Mesendoderm (in vitro differentiated cells): ENCODE results near the gene ELF4.
"Not testable (repeated sequence)": the region's sequence is repeated elsewhere in the genome, so short reads cannot be mapped to it uniquely, and the experiment has no call there.

ENCODE experiments used
- DNase-seq: peaks from one replicate; pipeline ENCODE4 v3.0.0; 2013
- H2AK5ac ChIP-seq: 2 replicates; pipeline ENCODE4 v1.6.1; 2013; ENCODE audit warnings: low read length, inconsistent platforms
- H2BK120ac ChIP-seq: 2 replicates; pipeline ENCODE4 v1.6.1; 2013; ENCODE audit warnings: low read depth, mild to moderate bottlenecking, low read length, moderate library complexity, mixed read lengths
- H2BK15ac ChIP-seq: replicated peaks from 2 replicates; pipeline ENCODE4 v1.6.1; 2013; ENCODE audit warnings: low read depth, mild to moderate bottlenecking, moderate library complexity
- H2BK5ac ChIP-seq: 2 replicates; pipeline ENCODE4 v1.6.1; 2013; ENCODE audit warnings: low read length, inconsistent platforms
- H3K18ac ChIP-seq: 2 replicates; pipeline ENCODE4 v1.6.1; 2013; ENCODE audit warnings: mild to moderate bottlenecking, low read length, mixed read lengths
- H3K23ac ChIP-seq: one replicate; pipeline ENCODE4 v1.6.1; 2013; ENCODE audit warnings: low read length
- H3K27ac ChIP-seq: 2 replicates; pipeline ENCODE4 v1.5.1; 2013; ENCODE audit warnings: low read depth, mild to moderate bottlenecking, inconsistent platforms, low read length, moderate library complexity
- H3K27me3 ChIP-seq: 2 replicates; pipeline ENCODE4 v1.6.1; 2013; ENCODE audit warnings: low read length, control low read depth, mild to moderate bottlenecking, inconsistent platforms; ENCODE audit not compliant: insufficient read depth, poor library complexity
- H3K36me3 ChIP-seq: 2 replicates; pipeline ENCODE4 v1.6.1; 2013; ENCODE audit warnings: low read length, inconsistent platforms; ENCODE audit not compliant: control insufficient read depth, insufficient read depth
- H3K4ac ChIP-seq: one replicate; pipeline ENCODE4 v1.6.1; 2013; ENCODE audit warnings: low read depth, mild to moderate bottlenecking, low read length, moderate library complexity
- H3K4me1 ChIP-seq: 2 replicates; pipeline ENCODE4 v1.6.1; 2013; ENCODE audit warnings: low read depth, low read length, inconsistent platforms; ENCODE audit not compliant: control insufficient read depth
- H3K4me2 ChIP-seq: 2 replicates; pipeline ENCODE4 v1.6.1; 2013; ENCODE audit warnings: low read length
- H3K4me3 ChIP-seq: 2 replicates; pipeline ENCODE4 v1.5.1; 2013; ENCODE audit warnings: mild to moderate bottlenecking, low read length
- H3K56ac ChIP-seq: one replicate; pipeline ENCODE4 v1.6.1; 2013; ENCODE audit warnings: low read length
- H3K79me1 ChIP-seq: 2 replicates; pipeline ENCODE4 v1.6.1; 2013; ENCODE audit warnings: low read length, inconsistent platforms
- H3K79me2 ChIP-seq: 2 replicates; pipeline ENCODE4 v1.6.1; 2013; ENCODE audit warnings: mild to moderate bottlenecking, low read length; ENCODE audit not compliant: control insufficient read depth, insufficient read depth
- H3K9ac ChIP-seq: 2 replicates; pipeline ENCODE4 v1.6.1; 2013; ENCODE audit warnings: low read length, inconsistent platforms
- H4K5ac ChIP-seq: one replicate; pipeline ENCODE4 v1.6.1; 2013; ENCODE audit warnings: low read length
- H4K8ac ChIP-seq: one replicate; pipeline ENCODE4 v1.6.1; 2013; ENCODE audit warnings: low read depth, mild to moderate bottlenecking, control low read depth, low read length, moderate library complexity
- WGBS: extraction: QIAGEN DNeasy Blood & Tissue Kit; methylation state at CpG from one replicate; pipeline ENCODE4 v1.1.7; 2013; ENCODE audit warnings: low lambda C conversion rate, missing lambda C conversion rate; ENCODE audit not compliant: insufficient coverage; ENCODE audit errors: extremely low coverage; 5-methylcytosine and 5-hydroxymethylcytosine counted together

Gene ELF4

DNA sequence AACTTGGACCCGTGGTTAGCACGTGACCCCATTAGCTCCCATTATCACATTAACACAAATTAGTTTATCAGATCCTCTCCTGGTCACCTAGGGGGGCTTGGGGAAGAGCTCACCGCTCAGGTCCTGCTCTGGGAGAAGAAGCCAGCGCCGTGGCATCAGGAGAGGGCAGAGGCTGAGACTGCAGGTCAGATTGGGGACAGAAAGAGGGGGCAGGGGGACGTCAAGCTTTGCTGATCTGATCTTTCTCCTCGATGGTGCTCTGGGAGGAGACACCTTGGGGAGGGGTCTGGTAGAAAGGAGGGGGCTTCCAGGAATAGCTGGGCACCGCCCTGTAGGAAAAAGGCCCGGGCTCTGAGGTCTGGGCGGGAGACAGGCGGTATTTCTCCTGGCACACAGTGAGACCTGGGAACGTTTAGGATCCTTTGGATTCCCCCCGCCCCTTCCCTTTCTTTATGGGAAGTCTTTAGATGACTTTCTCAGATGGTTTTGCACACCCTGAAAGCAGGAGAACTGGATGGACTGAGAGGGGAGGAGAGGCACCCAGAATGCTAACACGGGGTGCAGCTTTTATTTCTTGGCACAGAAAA, 9.1 kb upstream of the ELF4 start:
- Histone ChIP-seq H2BK5ac (no peak overlapping the region), H3K4me3 (no peak overlapping the region), H4K5ac (no peak overlapping the region), H3K4me1 (no peaks in the 10 kb centered on the region), H2BK15ac (no peak overlapping the region), H3K79me1 (no peaks in the 10 kb centered on the region), H3K36me3 (no peaks in the 10 kb centered on the region), H2AK5ac (no peak overlapping the region), H3K4me2 (no peak overlapping the region), H3K56ac (no peak overlapping the region), H2BK120ac (no peak overlapping the region), H3K27me3 (no peaks in the 10 kb centered on the region), H3K23ac (no peak overlapping the region), H3K18ac (no peak overlapping the region), H3K9ac (no peak overlapping the region), H3K79me2 (no peaks in the 10 kb centered on the region), H4K8ac (no peak overlapping the region), H3K27ac (no peak overlapping the region), H3K4ac (no peak overlapping the region)
- DNase-seq, result no peak
- WGBS, result no CpG with 5 or more reads among the region's 14 CpGs

DNA sequence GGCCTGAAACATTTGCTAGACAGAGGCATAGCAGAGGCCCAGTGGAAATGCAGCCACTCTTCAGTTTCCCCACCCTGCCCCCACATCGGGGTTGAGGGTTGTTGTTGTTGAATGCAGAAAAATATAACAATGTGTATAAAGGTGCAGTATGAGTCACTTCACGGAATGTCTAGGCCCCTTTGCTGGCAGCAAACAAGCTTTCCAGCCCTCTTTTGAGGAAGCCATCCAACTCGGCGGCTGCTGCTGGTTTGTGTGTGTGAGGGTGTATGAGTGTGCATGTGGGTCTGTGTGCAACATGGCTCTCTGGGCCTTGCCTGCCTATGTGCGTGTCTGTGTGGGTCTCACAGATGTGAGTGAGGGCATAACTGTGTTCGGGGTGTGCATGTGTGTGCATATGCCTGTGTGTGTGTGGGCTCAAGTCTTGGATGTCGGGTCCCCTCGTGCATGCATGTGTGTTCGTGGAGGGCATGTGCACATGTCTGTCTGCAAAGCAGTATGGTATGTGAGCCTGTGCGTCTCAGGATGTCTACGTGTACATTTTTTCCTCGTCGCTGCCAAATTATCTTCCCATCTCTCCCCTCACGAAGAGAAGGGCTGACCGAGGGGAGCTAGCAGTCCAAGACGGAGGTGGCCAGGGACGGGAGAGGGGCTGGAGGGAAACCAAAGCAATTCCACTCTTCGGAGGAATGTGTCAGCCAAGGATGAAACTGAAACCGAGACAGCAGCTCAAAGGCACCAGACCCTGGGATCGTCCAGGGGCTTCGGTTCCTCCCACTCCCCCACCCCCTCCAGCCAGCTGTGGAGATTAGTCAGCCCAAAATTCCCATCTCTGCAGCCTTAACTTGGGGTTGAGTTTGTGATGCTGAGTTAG, 8.4 kb upstream of the ELF4 start:
- no CpG with 5 or more reads among the region's 21 CpGs for WGBS
- no peaks in the 10 kb centered on the region for H3K79me2 ChIP-seq
- no peak overlapping the region for H2BK120ac ChIP-seq
- no peak overlapping the region for H3K4me2 ChIP-seq
- no peak for DNase-seq
- H3K27ac ChIP-seq, result no peak overlapping the region
- no peaks in the 10 kb centered on the region for H3K4me1 ChIP-seq
- no peak overlapping the region for H3K9ac ChIP-seq
- no peak overlapping the region for H2BK15ac ChIP-seq
- no peak overlapping the region for H3K4ac ChIP-seq
- no peak overlapping the region for H3K18ac ChIP-seq
- H3K36me3 ChIP-seq, result no peaks in the 10 kb centered on the region
- H2AK5ac ChIP-seq, result no peak overlapping the region
- H3K4me3 ChIP-seq, result no peak overlapping the region
- no peak overlapping the region for H4K5ac ChIP-seq
- no peaks in the 10 kb centered on the region for H3K27me3 ChIP-seq
- H4K8ac ChIP-seq, result no peak overlapping the region
- H3K79me1 ChIP-seq, result no peaks in the 10 kb centered on the region
- H3K56ac ChIP-seq, result no peak overlapping the region
- no peak overlapping the region for H2BK5ac ChIP-seq
- H3K23ac ChIP-seq, result no peak overlapping the region

DNA sequence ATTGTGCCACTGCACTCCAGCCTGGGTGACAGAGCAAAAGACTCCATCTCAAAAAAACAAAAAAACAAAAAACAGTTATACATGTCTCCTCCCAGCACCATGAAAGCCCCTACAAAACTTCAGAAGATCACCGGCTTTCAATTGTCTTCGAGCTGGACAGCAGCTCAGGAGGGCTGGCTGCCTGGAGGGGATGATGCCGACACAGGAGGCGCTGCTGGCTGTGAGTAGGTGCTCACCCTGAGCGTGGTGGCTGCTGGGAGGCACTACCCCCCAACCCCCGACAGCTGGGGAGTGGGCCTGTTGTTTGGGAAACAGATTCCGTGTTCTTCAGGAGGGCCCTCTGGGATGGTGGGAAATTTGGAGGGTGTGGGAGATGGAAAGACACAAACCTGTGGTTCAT, 6.9 kb upstream of the ELF4 start:
- Histone ChIP-seq H3K79me2 (no peaks in the 10 kb centered on the region), H3K79me1 (no peaks in the 10 kb centered on the region), H3K18ac (no peak overlapping the region), H4K5ac (no peak overlapping the region), H3K4ac (no peak overlapping the region), H3K27ac (no peak overlapping the region), H3K36me3 (no peaks in the 10 kb centered on the region), H3K27me3 (no peaks in the 10 kb centered on the region), H2BK15ac (no peak overlapping the region), H3K4me1 (no peaks in the 10 kb centered on the region), H3K4me3 (no peak overlapping the region), H3K9ac (no peak overlapping the region), H2BK5ac (no peak overlapping the region), H3K56ac (no peak overlapping the region), H3K23ac (no peak overlapping the region), H2AK5ac (no peak overlapping the region), H2BK120ac (no peak overlapping the region), H4K8ac (no peak overlapping the region), H3K4me2 (no peak overlapping the region)
- no CpG with 5 or more reads among the region's 7 CpGs for WGBS
- DNase-seq, result no peak

DNA sequence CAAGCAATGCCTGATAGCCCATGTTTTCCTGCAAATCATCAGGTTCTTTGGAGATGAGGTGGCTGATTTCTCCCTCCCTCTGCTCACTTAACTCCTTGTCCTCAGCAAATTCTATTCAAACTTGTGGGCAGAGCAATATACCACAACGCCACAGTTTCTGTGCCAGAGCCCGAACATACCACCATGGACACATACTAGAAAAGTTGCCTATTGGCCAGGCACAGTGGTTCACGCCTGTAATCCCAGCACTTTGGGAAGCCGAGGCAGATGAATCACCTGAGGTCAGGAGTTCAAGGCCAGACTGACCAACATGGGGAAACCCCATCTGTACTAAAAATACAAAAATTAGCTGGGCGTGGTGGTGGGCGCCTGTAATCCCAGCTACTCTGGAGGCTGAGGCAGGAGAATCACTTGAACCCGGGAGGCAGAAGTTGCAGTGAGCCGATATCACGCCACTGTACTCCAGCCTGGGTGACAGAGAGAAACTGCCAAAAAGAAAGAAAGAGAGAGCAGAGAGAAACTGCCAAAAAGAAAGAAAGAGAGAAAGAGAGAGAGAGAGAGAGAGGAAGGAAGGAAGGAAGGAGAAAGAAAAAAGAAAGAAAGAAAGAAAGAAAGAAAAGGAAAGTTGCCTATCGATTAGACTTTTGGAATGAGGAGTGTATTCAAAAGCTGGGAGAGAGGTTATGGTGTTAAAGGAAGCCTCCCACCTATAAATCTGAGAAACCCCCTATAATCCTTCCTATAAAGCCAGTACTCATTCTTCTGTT, 5.0 kb upstream of the ELF4 start:
- not testable (repeated sequence) for H3K56ac ChIP-seq, H4K5ac ChIP-seq, H3K4me1 ChIP-seq, H3K4ac ChIP-seq, H3K18ac ChIP-seq, H2BK5ac ChIP-seq, H4K8ac ChIP-seq, H2BK15ac ChIP-seq, DNase-seq, H3K79me2 ChIP-seq, H2BK120ac ChIP-seq, H3K27ac ChIP-seq, H3K4me3 ChIP-seq, H3K23ac ChIP-seq, H3K36me3 ChIP-seq, H3K27me3 ChIP-seq, H2AK5ac ChIP-seq, H3K9ac ChIP-seq, H3K79me1 ChIP-seq, H3K4me2 ChIP-seq
- WGBS, result no CpG with 5 or more reads among the region's 10 CpGs

DNA sequence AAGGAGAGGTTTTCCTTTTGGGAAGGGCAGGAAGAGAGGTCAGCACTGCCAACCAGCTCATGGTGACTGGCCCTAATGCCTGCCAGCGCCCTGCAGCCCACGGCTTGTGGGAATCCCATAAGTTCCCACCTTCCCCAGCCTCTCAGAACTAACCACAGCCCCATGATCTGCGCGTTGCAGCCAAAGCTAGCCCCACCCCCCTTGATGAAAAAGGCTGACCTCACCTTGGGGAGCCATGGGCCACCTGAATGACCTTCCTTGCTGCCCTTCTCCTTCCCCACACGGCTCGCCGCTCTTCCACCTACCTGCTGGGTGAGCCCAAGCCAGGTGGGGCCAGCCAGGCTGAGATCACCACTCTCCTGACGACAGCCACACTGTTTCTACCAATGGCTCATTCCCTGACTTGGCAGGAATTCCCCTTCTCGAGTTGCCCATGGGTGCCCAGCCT, 3.9 kb upstream of the ELF4 start:
- Histone ChIP-seq H4K5ac (no peak overlapping the region), H3K4me1 (no peaks in the 10 kb centered on the region), H3K27ac (no peak overlapping the region), H2BK120ac (no peak overlapping the region), H4K8ac (no peak overlapping the region), H3K36me3 (no peaks in the 10 kb centered on the region), H3K56ac (no peak overlapping the region), H2BK5ac (no peak overlapping the region), H2BK15ac (no peak overlapping the region), H3K27me3 (no peaks in the 10 kb centered on the region), H3K18ac (no peak overlapping the region), H3K4ac (no peak overlapping the region), H2AK5ac (no peak overlapping the region), H3K4me2 (no peak overlapping the region), H3K23ac (no peak overlapping the region), H3K79me2 (no peaks in the 10 kb centered on the region), H3K9ac (no peak overlapping the region), H3K79me1 (no peaks in the 10 kb centered on the region), H3K4me3 (no peak overlapping the region)
- no peak for DNase-seq
- WGBS, result no CpG with 5 or more reads among the region's 9 CpGs
